A172 (cell line): ENCODE measurements around the gene CPT2. TPM values are rescaled to one million over a fixed set of nuclear protein-coding genes. Genes with fewer than 3 reads are reported as not detected.
"Not testable (repeated sequence)": the region's sequence is repeated elsewhere in the genome, so short reads cannot be mapped to it uniquely, and the experiment has no call there.

Experiments used
- DNase-seq: peaks from one replicate; pipeline ENCODE4 v3.0.0-alpha.2; 2015; ENCODE audit warnings: low spot score
- total RNA-seq: library from RNA; depleted of rRNA; stranded (reverse); fragments of >200 nt; shearing (Covaris generic); gene quantifications from 2 replicates; pipeline ENCODE4 v1.2.3, GENCODE V29; 2014

The CPT2 gene
- total RNA-seq, 1 experiment from 2014 or later: 13.9 TPM

- peak; percentile 63 for DNase-seq
Observed at GRCh38 chr1:53182111-53182593, 14.5 kb upstream of the CPT2 start.

DNA sequence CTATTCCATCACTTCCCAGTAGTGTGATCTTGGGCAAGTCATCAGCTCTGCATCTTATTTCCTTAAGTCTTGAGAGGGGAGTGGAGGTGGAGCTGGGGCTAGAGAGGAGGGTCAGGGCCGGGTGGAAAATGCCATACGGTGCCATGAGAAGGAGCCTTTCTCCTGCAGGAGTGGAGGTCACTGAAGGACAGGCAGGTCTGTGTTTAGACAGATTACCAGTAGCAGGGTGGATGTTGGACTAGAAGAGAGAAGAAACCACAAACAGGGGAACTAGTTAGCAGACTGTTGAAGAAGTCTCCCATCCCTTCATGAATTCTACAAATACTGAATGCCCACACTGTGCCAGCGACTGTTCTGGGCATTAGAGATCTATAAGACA is 13.9 kb upstream of the CPT2 start:
- DNase-seq: no peak

DNA sequence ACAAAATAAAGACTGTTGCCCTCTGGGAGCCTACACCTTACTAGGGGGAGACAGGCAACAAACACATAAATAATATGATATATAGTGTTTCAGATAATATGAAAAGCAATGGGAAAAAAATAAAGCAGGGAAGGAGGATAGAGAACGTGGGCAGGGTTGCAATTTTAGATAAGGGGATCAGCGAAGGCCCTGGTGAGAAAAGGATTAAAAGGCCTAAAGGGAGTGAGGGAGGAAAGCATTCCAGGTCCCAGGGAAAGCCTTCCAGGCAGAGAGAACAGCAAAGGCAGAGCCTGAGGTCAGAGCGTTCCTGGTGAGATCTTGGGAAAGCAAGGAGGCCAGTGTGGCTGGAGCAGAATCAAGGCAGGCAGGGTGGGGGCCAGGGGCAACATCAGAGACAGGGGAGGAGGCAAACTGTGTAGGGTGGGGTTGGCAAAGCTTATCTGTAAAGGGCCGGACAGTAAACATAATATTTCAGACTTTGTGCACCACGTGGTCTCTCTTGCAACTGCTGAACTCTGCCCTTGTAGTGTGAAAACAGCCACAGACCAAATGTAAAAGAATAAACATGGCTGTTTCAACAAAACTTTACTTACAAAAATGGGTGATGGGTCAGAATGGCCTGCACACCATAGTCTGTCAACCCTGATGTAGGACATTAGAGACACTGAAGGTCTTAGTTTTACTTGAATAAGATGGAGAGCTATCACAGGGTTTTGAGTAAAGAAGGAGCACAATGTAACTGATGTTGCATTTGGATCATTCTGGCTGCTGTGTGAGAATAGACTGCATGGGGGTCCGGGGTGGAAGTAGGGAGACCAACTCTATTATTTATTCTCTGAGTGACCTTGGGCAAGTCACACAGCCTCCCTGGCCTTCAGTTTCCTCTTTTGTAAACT is 13.3 kb upstream of the CPT2 start:
- no peak for DNase-seq

DNA sequence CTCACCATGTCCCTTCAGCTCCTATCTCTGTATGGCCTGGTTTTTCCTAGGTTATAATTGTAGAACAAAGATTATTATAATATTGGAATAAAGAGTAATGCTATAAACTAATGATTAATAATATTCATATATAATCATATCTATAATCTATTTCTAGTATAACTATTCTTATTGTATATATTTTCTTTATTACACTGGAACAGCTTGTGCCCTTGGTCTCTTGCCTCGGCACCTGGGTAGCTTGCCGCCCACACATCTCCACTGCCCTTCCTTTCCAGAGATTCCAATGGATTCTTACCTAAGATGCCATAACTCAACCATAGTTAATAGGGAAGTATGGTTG is 10.7 kb upstream of the CPT2 start:
- not testable (repeated sequence) for DNase-seq

DNA sequence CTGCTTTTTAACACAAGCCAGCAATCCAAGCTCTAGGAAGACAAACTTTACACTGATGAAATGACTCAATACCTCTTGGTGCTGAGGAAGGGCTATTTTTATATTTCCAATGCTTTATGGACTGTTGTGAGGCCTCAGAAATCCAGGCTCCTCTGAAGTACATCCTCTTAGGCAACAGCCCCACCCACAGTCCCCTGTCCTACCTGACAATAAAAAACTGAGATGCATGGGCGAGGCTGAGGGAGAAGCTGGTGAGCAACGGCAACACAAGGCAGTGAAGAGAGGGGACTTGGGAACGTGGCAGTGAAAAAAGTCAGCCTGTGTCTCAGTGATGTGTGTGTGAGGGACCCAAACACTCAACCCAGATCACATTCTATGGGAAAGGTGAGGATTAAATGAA is 10.1 kb upstream of the CPT2 start:
- no peak for DNase-seq

DNA sequence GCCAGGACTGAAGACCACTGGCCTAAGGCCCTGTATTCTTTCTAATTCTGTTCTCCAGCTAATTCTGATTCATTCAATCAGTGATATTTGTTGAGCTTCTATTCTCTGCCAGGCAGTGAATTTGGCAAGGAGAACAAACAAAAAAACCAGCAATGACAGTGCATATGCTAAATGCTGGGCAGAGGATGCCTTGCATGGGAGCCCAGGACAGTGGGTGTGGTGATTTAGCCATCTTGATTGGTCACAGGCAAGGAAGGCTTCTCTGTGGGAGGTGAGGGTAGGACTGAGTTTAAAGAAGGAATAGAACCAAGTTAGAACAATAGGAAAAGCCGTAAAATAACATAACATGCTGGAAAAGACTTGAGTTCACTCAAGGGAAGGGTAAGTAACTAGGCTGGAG is 9.2 kb upstream of the CPT2 start:
- no peak for DNase-seq

DNA sequence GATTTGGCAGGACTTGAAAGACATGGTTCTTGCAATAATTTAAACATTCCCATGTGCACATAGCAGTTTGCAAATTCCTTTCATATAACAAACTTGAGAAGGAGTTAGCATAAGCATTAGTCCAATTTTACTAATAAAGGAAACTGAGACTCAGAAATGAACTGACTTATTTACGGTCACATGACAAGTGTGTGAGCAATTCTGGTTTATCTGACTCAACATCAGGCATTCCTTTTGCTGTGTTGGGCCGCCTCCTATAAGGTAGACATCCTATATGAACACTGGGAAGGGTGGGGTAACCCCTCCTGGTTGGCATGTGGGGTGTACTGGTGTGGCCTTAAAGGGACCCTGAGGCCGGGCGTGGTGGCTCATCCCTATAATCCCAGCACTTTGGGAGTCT is 8.5 kb upstream of the CPT2 start:
- no peak for DNase-seq

- no peak for DNase-seq
Observed at GRCh38 chr1:53189061-53189460, 7.6 kb upstream of the CPT2 start.

- no peak for DNase-seq
Observed at GRCh38 chr1:53190210-53190611, 6.4 kb upstream of the CPT2 start.

- no peak for DNase-seq
Observed at GRCh38 chr1:53195246-53196016, 1.2 kb upstream of the CPT2 start.

DNA sequence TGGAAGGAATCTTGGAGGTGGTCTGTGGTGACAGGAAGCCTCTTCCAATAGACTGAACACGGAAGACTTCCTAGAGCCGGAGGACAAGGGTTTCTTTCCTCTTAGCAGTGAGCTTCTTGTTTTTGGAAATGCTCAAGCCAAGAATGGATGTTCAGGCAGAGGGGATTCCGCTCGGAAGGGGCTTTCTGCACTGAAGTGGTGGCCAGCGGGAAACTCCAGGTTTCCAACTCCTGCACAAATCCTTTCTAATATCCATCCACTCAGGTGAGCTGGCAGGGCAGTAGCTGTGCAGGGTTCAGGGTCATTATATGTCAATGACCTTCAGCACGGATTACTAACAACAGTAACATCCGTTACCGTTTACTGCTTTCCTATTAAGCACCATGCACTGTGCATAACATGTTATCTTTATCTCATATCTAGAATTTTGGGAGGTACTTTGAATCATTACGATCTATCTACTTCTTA is 573 bp upstream of the CPT2 start:
- no peak for DNase-seq

- peak; percentile 8 for DNase-seq
Observed at GRCh38 chr1:53197291-53198200, 922 bp downstream of the CPT2 start.

GRCh38 chr1:53198241-53198651 is 1.6 kb downstream of the CPT2 start:
- no peak for DNase-seq

DNA sequence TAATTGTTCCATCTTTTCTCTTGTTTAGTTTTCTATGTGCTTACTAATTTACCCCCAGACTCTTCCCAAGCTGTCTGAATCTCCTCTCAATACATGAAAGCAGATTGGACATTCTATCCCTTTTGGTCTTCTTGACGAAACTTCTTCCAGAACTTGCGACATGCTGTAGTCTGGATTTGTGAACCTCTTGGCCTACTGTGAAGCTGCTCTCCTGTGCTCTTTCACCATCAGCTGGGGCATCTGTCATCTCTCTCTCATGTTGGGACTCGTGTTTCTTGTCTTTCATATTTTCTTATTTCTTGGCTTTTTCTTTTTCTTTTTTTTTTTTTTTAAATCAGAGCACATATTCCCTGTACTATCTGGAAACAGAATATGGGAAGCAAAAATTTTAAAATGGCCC is 6.8 kb downstream of the CPT2 start:
- no peak for DNase-seq

DNA sequence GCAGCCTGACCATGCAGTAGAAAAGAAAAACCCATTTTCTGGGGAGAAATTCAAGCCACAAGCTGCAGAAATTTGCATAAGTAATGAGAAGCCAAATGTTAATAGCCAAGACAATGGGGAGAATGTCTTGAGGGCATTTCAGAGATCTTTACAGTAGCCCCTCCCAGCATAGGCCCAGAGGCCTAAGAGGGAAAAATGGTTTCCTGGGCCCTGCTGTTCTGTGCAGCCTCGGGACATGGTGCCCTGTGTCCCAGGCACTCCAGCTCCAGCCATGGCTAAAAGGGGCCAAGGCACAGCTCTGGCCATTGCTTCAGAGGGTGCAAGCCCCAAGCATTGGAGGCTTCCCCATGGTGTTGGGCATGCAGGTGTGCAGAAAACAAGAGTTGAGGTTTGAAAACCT is 8.9 kb downstream of the CPT2 start:
- not testable (repeated sequence) for DNase-seq

GRCh38 chr1:53206083-53206685 is 9.6 kb downstream of the CPT2 start:
- not testable (repeated sequence) for DNase-seq

- DNase-seq: no peak
Observed at GRCh38 chr1:53206735-53207379, 10.2 kb downstream of the CPT2 start.

DNA sequence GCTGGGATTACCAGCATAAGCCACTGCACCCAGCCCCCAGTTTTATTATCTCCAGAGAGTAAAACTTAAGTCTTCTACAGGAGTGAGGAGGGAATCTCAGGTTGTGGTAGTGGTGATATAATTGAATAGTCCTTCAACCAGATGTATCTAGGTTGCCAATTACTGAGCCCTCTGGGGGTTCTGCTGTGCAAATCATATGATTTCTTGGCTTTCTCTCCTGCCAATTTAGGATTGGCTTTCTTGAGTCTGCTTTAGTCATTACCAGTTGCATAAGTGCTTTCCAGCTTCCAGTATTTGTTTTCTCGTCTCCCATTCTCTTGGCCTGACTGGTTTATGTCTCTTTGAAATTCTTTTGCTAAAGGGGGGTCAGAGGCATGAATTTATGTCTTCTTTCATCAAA is 11.1 kb downstream of the CPT2 start:
- no peak for DNase-seq

DNA sequence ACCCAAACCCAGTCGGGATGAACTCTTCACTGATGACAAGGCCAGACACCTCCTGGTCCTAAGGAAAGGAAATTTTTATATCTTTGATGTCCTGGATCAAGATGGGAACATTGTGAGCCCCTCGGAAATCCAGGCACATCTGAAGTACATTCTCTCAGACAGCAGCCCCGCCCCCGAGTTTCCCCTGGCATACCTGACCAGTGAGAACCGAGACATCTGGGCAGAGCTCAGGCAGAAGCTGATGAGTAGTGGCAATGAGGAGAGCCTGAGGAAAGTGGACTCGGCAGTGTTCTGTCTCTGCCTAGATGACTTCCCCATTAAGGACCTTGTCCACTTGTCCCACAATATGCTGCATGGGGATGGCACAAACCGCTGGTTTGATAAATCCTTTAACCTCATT is 13.7 kb downstream of the CPT2 start:
- DNase-seq: no peak

GRCh38 chr1:53210954-53211353 is 14.3 kb downstream of the CPT2 start:
- no peak for DNase-seq

DNA sequence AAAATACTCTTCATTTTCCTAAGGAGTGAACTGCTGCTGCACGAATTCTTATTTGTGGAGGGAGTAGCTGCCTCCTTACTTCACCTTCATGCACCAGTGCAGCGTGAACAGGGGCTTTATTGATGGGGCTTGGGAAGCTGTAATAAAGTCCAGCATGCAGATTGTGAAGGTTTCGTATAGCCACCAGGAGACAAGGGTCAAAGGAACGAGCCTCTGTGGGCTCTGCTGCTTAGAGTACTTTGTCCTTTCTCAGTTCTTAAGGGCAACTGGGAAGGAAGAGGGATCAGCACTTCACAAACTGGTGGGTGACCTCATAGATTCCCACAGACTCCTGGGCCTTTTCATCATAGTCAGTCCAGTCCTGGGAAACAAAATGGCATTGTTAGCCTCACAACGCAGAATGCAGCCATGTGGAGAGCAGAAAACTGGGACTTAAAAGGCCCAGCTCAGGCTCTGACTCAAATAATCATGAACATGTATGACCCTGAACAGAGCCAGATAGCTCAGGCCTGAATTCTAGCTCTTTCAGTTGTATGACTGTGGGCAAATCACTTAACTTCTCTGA is 17.8 kb downstream of the CPT2 start:
- DNase-seq: no peak
